Measurements from ENCODE around the gene TM9SF4.

DNA sequence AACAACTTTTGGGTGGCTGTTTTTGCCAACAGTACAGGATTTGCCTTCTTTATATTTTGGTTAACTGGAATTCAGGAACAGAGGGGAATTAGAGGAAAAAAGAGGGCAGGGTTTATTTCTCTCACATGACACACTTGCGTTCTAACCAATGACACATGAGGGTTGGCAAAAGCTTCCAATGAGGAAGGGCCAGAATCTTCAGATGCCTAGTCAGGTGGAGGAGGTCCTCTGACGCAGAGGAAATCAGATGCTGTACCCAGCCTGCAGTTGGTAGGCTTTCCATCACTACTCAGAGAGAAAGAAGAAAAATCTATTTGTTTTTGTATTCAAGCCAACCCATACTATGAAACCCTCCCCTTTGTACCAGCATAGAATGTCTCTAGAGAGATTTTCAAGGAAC lies 20.8 kb downstream of the TM9SF4 start:
- TF ChIP-seq CTCF (IDR thresholded peaks at IDR 0.05), result no peak
- no peak for TF ChIP-seq POLR2AphosphoS5 (IDR thresholded peaks at IDR 0.05)
- TF ChIP-seq EP300 (IDR thresholded peaks at IDR 0.05; ENCODE audit: low read depth), result no peak
- no peak for TF ChIP-seq POLR2A (IDR thresholded peaks at IDR 0.05)

All from transverse colon (tissue), 4 donors.